Activated CD4-positive, CD25-positive, alpha-beta regulatory T cell (primary cell): ENCODE measurements around the gene VPS11.
"Not testable (repeated sequence)": the region's sequence is repeated elsewhere in the genome, so short reads cannot be mapped to it uniquely, and the experiment has no call there.

ENCODE experiments used
- DNase-seq, 4 experiments: peaks; one replicate each; lab custom pipeline; 2025; lab: John Stamatoyannopoulos, UW

Gene VPS11

DNA sequence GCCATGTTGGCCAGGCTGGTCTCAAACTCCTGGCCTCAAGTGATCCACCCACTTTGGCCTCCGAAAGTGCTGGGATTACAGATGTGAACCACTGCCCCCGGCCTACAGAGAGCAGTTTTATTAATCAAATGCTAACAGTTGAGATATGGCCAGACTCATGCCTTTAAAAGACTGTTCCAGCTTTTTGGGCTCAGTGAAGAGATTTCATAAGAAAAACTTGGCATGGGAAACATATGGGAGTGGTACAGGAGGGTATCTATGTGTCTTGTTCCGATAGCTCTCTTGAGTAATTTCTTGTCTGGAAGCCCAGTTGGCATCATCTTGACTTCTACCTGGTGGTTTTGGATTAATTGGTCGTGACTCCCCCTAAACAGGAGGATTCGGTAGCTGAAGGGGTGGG lies 28.7 kb upstream of the VPS11 start:
- DNase-seq: no peak

GRCh38 chr11:119039471-119039870 lies 28.1 kb upstream of the VPS11 start:
- not testable (repeated sequence) for DNase-seq

DNA sequence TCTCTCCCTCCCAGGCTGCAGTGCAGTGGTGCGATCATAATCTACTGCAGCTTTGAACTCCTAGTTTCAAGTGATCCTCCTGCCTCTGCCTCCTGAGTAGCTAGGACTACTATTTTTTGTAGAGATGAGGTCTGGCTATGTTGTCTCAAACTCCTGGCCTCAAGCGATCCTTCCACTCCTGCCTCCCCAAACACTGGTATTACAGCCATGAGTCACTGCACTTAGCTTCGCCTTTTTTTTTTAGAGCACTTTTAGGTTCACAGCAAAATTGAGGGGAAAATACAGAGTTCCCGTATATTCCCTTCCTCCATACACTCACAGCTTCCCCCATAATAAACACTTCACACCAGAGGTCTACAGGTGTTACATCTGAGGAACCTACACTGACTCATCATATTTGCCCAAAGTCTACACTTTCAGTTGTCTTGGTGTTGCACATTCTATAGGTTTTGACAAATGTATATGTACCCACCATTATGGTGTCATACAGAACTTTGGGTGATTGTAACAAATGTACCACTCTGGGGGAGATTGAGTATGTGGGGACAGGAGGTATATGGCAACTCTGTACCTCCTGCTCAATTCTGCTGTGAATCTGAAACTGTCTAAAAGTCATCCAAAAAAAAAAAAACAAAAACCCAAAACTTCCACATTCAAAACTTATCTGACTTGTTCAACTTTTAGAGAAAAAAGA lies 25.6 kb upstream of the VPS11 start:
- DNase-seq: no peak

DNA sequence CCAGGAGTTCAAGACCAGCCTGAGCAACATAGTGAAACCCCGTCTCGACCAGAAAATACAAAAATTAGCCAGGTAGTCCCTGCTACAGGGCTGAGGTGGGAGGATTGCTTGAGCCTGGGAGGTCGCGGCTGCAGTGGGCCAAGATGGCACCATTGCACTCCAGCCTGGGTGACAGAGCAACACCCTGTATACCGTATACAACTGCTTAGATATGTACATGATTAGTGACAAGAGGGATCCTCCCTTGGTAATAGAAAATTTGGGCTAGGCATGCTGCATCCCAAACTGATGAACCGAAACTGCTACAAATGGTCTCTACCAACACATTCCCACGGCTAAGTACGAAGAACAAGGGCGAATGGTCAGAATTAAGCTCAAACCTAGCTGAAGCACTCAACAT lies 24.7 kb upstream of the VPS11 start:
- no peak for DNase-seq

GRCh38 chr11:119044708-119045107 lies 22.9 kb upstream of the VPS11 start:
- no peak for DNase-seq

GRCh38 chr11:119046489-119046888 lies 21.1 kb upstream of the VPS11 start:
- no peak for DNase-seq

GRCh38 chr11:119047205-119047604 lies 20.4 kb upstream of the VPS11 start:
- no peak for DNase-seq

DNA sequence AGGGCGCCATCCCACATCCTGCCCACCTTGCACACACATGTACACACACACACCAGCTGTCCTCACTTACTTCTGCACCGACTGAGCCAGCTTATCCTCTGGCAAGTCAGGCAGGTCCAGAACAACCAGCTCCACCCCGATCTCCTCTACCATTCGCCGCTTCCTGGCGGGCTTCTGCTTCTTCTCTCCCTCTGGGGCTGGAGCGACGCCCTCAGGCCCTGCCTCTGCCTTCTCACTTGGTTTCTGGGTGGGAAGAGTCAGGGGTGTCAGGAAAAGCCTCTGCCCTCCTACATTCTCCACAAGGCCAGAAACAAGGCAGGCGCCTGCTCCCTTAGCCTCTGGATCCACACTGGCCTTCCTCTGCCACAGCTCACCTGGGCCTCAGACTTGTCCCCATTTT lies 19.0 kb upstream of the VPS11 start:
- DNase-seq: no peak

DNA sequence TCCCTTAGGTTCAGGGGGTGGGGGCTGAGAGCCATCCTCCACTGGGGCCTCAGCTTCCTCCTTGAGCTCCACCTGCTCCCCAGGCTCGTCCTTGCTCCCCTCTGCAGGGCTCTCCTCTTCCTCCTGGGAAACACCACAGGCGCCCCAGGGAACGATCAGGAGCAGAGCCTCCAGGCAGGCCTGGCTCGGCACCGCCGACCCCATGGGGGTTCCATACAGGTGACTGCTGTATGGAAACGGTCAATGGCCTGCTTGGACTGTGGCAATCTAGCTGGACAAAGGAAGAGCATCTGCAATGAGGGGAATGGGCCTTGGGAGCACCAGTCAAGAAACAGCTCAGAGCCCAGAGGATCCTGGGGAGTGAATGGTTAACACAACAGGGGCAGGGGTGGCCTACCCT lies 18.5 kb upstream of the VPS11 start:
- no peak for DNase-seq

DNA sequence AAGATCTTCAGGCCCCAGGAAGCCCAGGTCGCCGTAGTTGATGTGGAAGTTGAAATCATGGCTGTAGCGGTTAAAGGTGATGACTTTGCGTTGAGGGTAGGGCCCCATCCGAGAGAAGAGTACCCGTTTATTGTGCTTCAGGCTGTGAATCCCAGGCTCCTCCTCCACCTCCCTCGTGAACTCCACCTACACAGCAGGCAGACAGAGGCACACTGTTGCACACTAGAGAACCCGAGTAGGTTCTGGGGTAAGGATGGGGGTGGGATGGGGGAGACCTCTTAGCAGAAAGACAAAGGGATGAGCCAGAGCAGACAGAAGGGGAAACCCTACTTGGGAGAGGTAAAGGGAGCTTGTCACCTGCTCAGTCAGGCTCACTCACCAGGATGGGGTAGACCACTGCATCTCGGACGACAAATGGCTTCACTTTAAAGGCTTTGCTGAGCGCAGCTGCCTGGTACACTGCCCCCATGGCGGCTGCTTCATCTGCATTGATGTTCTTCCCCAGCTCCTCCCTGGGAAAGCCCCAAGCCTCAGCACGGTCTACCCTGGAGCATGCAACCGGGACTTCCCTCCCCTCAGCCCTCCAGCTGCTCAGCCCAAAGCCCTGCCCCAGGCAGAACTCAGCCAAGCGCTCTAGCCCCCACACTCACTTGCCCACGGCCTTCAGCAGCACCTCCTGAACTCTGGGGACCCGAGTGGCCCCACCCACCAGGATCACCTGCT lies 16.0 kb upstream of the VPS11 start:
- peak in 1 of 4 experiments; percentile 14 for DNase-seq

GRCh38 chr11:119052163-119052814 lies 15.3 kb upstream of the VPS11 start:
- DNase-seq: no peak

DNA sequence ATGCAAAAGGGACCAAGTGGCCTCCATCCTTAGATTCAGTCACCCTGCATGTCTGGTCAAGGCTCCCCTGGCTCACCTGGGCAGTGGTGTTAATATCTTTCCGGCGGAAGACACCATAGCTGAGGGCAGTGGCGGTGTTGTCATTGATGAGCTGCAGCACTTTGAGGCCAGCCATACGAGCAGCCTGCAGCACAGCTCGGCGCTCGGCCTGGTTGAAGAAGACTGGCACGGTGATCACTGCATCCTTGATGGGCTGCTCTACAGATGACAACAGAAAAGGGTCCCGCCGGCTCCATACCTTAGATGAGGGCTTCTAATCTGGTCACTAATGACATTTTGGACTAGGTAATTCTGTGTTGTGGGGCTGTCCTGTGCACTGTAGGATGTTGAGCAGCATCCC lies 13.2 kb upstream of the VPS11 start:
- no peak for DNase-seq

GRCh38 chr11:119055901-119056300 lies 11.7 kb upstream of the VPS11 start:
- DNase-seq: no peak

DNA sequence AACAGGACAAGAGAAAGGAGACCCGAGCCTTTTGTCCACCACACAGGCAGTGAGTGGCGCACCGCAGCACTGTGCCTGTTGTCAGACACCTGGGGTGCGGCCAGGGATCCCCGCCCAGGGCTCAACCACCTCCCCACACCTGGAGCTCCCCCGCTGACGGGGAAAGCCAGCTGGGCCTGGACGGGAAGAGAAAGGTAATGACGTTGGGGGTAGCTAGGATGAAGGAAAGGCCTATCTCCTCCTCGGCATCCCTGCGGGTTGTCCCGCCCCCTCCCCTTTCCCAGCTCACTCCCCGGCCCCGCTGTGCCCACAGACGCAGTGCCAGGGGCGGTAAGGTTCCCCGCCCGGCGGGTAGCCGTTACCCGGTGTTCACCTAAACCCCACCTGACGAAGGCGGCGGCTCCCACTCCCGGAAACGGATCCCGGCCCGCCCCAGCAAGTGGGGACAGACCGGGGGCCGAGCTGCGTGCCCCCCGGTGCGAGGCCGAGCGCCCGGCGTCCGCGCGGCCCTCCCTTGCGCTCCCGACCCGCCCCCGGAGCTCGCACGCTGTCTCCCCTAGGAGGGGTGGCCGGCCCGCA lies 11.1 kb upstream of the VPS11 start:
- peak in 1 of 4 experiments; percentile 26 for DNase-seq

DNA sequence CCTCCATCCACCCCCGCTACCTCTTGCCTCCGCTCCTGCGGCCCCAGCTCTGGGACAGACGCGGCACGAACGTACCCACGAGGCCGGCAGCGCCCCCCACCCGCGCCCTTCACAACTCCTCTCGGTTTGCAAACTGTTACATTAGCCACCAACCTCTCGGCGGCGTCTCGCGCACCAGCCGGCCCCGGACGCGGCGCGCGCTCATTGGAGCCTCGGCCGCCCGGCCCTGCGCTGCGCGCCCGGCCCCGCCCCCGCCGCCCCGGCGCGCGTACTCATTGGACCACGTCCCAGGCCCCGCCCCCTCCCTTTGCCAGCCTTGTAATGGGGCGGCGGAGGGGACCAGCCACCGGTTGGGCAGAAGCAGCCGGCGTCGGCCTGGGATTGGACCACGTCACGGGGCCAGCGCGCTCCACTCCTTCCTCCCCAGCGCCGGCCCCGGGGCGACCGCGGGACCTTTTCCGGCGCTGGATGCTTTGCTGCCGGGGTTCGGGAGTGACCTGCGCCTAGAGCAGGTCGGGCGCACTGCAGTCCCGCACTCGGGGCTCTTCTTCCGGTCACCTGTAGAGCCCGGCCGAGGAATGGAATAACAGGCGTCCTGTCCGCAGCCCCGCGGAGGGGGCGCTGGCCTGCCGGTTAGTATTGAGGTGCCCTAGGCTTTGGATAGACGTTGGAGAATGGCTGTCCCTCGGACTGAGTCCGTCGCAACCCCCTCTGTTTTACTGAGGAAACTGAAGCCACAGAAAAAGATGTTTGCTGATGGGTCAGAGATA lies 10.4 kb upstream of the VPS11 start, which contains the start of gene HYOU1:
Gene HYOU1 (minus strand): TSS at position 206 of the 770 bp plus-strand sequence. CDS start 1,045 bp downstream, outside the sequence.
- peak; percentile 95 to 99 (median 98) for DNase-seq

DNA sequence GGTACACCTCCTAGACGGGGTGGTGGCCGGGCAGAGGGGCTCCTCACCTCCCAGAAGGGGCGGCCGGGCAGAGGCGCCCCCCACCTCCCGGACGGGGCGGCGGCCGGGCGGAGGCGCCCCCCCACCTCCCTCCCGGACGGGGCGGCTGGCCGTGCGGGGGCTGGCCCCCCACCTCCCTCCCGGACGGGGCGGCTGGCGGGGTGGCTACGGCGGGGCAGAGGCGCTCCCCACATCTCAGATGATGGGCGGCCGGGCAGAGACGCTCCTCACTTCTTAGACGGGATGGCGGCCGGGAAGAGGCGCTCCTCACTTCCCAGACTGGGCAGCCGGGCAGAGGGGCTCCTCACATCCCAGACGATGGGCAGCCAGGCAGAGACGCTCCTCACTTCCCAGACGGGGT lies 8.5 kb upstream of the VPS11 start:
- DNase-seq: not testable (repeated sequence)

DNA sequence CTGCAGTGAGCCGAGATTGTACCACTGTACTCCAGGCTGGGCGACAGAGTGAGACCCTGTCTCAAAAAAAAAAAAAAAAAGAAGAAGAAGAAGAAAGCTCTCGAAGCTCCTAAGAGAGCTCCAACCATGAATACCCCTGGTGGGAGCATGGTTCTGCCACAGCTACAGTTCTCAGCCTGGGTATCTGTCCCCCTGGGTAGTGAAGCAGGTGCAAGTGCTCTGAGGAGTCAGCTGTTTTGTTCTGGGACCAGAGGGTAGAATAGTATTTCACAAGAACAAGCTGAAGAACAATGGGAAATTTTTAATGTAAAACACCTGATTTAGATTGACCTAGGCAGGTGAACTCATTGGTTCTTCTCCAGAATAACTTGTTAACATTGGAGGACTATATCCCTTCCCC lies 6.4 kb upstream of the VPS11 start:
- no peak for DNase-seq

DNA sequence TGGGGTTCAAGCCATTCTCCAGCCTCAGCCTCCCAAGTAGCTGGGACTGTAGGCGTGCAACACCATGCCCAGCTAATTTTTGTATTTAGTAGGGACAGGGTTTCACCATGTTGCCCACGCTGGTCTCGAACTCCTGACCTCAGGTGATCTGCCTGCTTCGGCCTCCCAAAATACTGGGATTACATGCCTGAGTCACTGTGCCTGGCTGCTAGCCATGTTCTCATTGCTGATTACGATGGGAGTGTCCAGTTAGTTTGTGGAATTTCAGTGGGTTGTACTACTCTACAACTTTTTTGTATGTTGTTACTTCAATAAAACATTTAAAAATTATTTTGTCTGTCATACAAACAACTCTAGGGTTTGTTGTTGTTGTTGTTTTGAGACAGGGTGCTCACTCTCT lies 4.8 kb upstream of the VPS11 start:
- DNase-seq: no peak

DNA sequence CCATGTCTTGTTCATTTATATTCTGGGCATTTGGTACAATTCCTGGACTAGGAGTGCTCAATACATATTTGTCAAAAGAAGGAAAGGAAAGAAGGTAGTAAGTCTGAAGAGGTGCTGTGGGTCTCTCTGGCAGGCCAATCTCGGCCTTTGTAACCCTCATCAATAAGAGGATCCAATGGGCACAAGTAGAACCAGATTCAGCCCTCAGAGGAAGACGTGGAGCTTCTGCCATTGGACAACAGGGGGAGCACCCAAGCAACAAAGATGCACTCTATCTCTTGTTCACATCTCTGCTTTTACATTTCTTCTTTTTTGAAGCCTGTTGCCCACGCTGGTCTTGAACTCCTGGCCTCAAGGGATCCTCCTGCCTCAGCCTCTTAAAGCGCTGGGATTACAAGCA lies 2.2 kb upstream of the VPS11 start:
- no peak for DNase-seq

- no peak for DNase-seq
These were observed 10.2 kb downstream of the VPS11 start for GRCh38 chr11:119077839-119078238.

- DNase-seq: no peak
These were observed 11.2 kb downstream of the VPS11 start for GRCh38 chr11:119078675-119079420.
